Parathyroid adenoma (tissue), 2 donors: ENCODE measurements around the gene AMOTL1.

Experiments
- H2AFZ ChIP-seq: fragments of 300-600 bp; sonication (generic); one replicate; pipeline ENCODE4 v1.7.0; 2017; ENCODE audit warnings: antibody characterized with exemption, mild to moderate bottlenecking
- H3K27ac ChIP-seq: fragments of 300-600 bp; sonication (generic); one replicate; pipeline ENCODE4 v1.7.0; 2017
- H3K27me3 ChIP-seq: fragments of 300-600 bp; sonication (generic); one replicate; pipeline ENCODE4 v1.7.0; 2017; ENCODE audit warnings: low read length; ENCODE audit not compliant: control insufficient read depth, insufficient read depth
- H3K36me3 ChIP-seq: fragments of 300-600 bp; sonication (generic); one replicate; pipeline ENCODE4 v1.7.0; 2017; ENCODE audit warnings: low read length; ENCODE audit not compliant: control insufficient read depth, insufficient read depth
- H3K4me1 ChIP-seq: fragments of 300-600 bp; sonication (generic); one replicate; pipeline ENCODE4 v1.7.0; 2017; ENCODE audit warnings: control low read depth
- H3K4me2 ChIP-seq: fragments of 300-600 bp; sonication (generic); one replicate; pipeline ENCODE4 v1.7.0; 2017; ENCODE audit warnings: low read length
- H3K4me3 ChIP-seq: fragments of 300-600 bp; sonication (generic); one replicate; pipeline ENCODE4 v1.7.0; 2017; ENCODE audit warnings: low read depth, low read length
- H3K79me2 ChIP-seq: fragments of 300-600 bp; sonication (generic); one replicate; pipeline ENCODE4 v1.7.0; 2017; ENCODE audit warnings: control low read depth
- H3K9ac ChIP-seq: fragments of 300-600 bp; sonication (generic); one replicate; pipeline ENCODE4 v1.7.0; 2017; ENCODE audit warnings: mild to moderate bottlenecking
- H3K9me3 ChIP-seq: fragments of 300-600 bp; sonication (generic); one replicate; pipeline ENCODE4 v1.7.0; 2017; ENCODE audit warnings: low read length; ENCODE audit not compliant: control insufficient read depth
- CTCF ChIP-seq: fragments of 300-600 bp; sonication (generic); IDR thresholded peaks from one replicate; pipeline ENCODE4 v1.7.0; 2017; ENCODE audit warnings: antibody characterized with exemption, mild to moderate bottlenecking
- donor health status: primary hyperparathyroidism.

The AMOTL1 gene

GRCh38 chr11:94767701-94768601 is at the start of gene AMOTL1:
Gene AMOTL1 (plus strand): TSS chr11:94768356. CDS start chr11:94768512, 156 bp downstream.
- Histone ChIP-seq H3K79me2 (peaks cover 13% of the 10 kb centered on the region), H3K36me3 (no peaks in the 10 kb centered on the region), H2AFZ (peak within 1 kb of the TSS; percentile 75), H3K4me2 (peak within 1 kb of the TSS; percentile 71), H3K27ac (peak within 1 kb of the TSS; percentile 75), H3K9me3 (no peaks in the 10 kb centered on the region), H3K9ac (peak within 1 kb of the TSS; percentile 29), H3K4me1 (peaks cover 2% of the 10 kb centered on the region), H3K27me3 (no peaks in the 10 kb centered on the region), H3K4me3 (peak within 1 kb of the TSS; percentile 59)
- no peak for TF ChIP-seq CTCF

- TF ChIP-seq CTCF: no peak
- Histone ChIP-seq H3K27ac (no peak overlapping the region), H3K79me2 (no peaks in the 10 kb centered on the region), H3K9me3 (no peaks in the 10 kb centered on the region), H3K9ac (no peak overlapping the region), H2AFZ (no peak overlapping the region), H3K4me1 (no peaks in the 10 kb centered on the region), H3K27me3 (no peaks in the 10 kb centered on the region), H3K36me3 (no peaks in the 10 kb centered on the region), H3K4me3 (no peak overlapping the region), H3K4me2 (no peak overlapping the region)
Measured at GRCh38 chr11:94719876-94720275, 48.3 kb upstream of the AMOTL1 start.

GRCh38 chr11:94721565-94722292 is 46.4 kb upstream of the AMOTL1 start:
- Histone ChIP-seq H3K36me3 (no peaks in the 10 kb centered on the region), H3K27ac (no peak overlapping the region), H3K4me3 (no peak overlapping the region), H3K9me3 (no peaks in the 10 kb centered on the region), H3K79me2 (no peaks in the 10 kb centered on the region), H3K27me3 (no peaks in the 10 kb centered on the region), H2AFZ (no peak overlapping the region), H3K9ac (no peak overlapping the region), H3K4me1 (no peaks in the 10 kb centered on the region), H3K4me2 (no peak overlapping the region)
- TF ChIP-seq CTCF: no peak

GRCh38 chr11:94722735-94723134 is 45.4 kb upstream of the AMOTL1 start:
- no peak overlapping the region for H2AFZ ChIP-seq
- H3K9me3 ChIP-seq: no peaks in the 10 kb centered on the region
- no peak for TF ChIP-seq CTCF
- no peak overlapping the region for H3K4me2 ChIP-seq
- H3K9ac ChIP-seq: no peak overlapping the region
- no peak overlapping the region for H3K27ac ChIP-seq
- no peaks in the 10 kb centered on the region for H3K4me1 ChIP-seq
- no peaks in the 10 kb centered on the region for H3K36me3 ChIP-seq
- no peak overlapping the region for H3K4me3 ChIP-seq
- H3K79me2 ChIP-seq: no peaks in the 10 kb centered on the region
- no peaks in the 10 kb centered on the region for H3K27me3 ChIP-seq
